H1 (cell line): ENCODE measurements around the gene SMIM1. TPM values are rescaled to one million over a fixed set of nuclear protein-coding genes. Genes with fewer than 3 reads are reported as not detected.

Source experiments
- CTCF ChIA-PET: fragments of 300-600 bp; sonication (Branson Sonifier 250); formaldehyde crosslinking; loops from one replicate; lab custom pipeline; 2021; ENCODE audit not compliant: partially characterized antibody; lab: Charles Lee
- POLR2A ChIA-PET: fragments of 300-600 bp; sonication (Branson Sonifier 250); formaldehyde crosslinking; loops from one replicate; lab custom pipeline; 2021; ENCODE audit warnings: inconsistent platforms; ENCODE audit not compliant: partially characterized antibody; lab: Charles Lee
- DNase-seq, 2 experiments: peaks; one replicate each; pipeline versions ENCODE4 v3.0.0 to v3.0.0-alpha.2; 2010 to 2022; ENCODE audit warnings: low spot score in 2 of 2, low read depth in 1 of 2, mixed read lengths in 1 of 2
- FAIRE-seq: peaks from 2 replicates; lab custom pipeline; 2011; peaks lifted over from hg19 to GRCh38; lab: Jason Lieb, UNC
- H2AFZ ChIP-seq: 2 replicates; pipeline ENCODE4 v1.8.1; 2012; ENCODE audit warnings: low read length, inconsistent platforms
- H2AK5ac ChIP-seq: 2 replicates; pipeline ENCODE4 v1.6.1; 2013; ENCODE audit warnings: low read depth, low read length
- H2BK120ac ChIP-seq: replicated peaks from 2 replicates; pipeline ENCODE3; 2013; ENCODE audit warnings: low read depth, low read length, inconsistent platforms
- H2BK12ac ChIP-seq: 2 replicates; pipeline ENCODE4 v1.6.1; 2013; ENCODE audit warnings: low read depth, low read length
- H2BK15ac ChIP-seq: 2 replicates; pipeline ENCODE4 v1.6.1; 2013; ENCODE audit warnings: low read length
- H2BK20ac ChIP-seq: 2 replicates; pipeline ENCODE4 v1.6.1; 2013; ENCODE audit warnings: low read length
- H2BK5ac ChIP-seq: 2 replicates; pipeline ENCODE4 v1.6.1; 2013; ENCODE audit warnings: low read depth, low read length
- H3K14ac ChIP-seq: 2 replicates; pipeline ENCODE4 v1.6.1; 2013; ENCODE audit warnings: inconsistent platforms; ENCODE audit not compliant: insufficient read length
- H3K18ac ChIP-seq: 2 replicates; pipeline ENCODE4 v1.6.1; 2013; ENCODE audit warnings: low read length; ENCODE audit errors: extremely low read depth
- H3K23ac ChIP-seq: 2 replicates; pipeline ENCODE4 v1.6.1; 2013; ENCODE audit warnings: inconsistent platforms; ENCODE audit not compliant: insufficient read length
- H3K23me2 ChIP-seq: 2 replicates; pipeline ENCODE4 v1.6.1; 2013; ENCODE audit warnings: low read depth, low read length
- H3K27ac ChIP-seq: 2 replicates; pipeline ENCODE4 v1.6.1; 2011; ENCODE audit warnings: low read depth, low read length, inconsistent platforms
- H3K27me3 ChIP-seq, 4 experiments: replicated peaks in 1 of 4; 1 replicate in 1 of 4; 2 replicates in 3 of 4; pipeline versions ENCODE4 v1.6.1 to v1.8.1; 2011 to 2013; ENCODE audit warnings: low read length in 3 of 4, mild to moderate bottlenecking in 3 of 4, inconsistent platforms in 2 of 4, mixed read lengths in 2 of 4, moderate library complexity in 1 of 4; ENCODE audit not compliant: control insufficient read depth in 3 of 4, insufficient read depth in 3 of 4; ENCODE audit errors: extremely low read depth in 1 of 4
- H3K36me3 ChIP-seq, 4 experiments: 2 replicates each; pipeline versions ENCODE4 v1.6.1 to v1.8.1; 2011 to 2013; ENCODE audit warnings: mild to moderate bottlenecking in 4 of 4, low read length in 3 of 4, moderate library complexity in 2 of 4, control low read depth in 1 of 4, inconsistent platforms in 1 of 4; ENCODE audit not compliant: insufficient read depth in 4 of 4, control insufficient read depth in 2 of 4
- H3K4ac ChIP-seq: replicated peaks from 2 replicates; pipeline ENCODE3; 2013; ENCODE audit warnings: low read length, low read depth, mixed read lengths, inconsistent platforms; ENCODE audit not compliant: insufficient read length
- H3K4me1 ChIP-seq, 4 experiments: replicated peaks in 1 of 4; 1 replicate in 1 of 4; 2 replicates in 3 of 4; pipeline versions ENCODE4 v1.6.1 to v1.8.1; 2011 to 2013; ENCODE audit warnings: low read length in 3 of 4, inconsistent platforms in 2 of 4, mixed read lengths in 1 of 4; ENCODE audit not compliant: insufficient read depth in 4 of 4, control insufficient read depth in 3 of 4
- H3K4me2 ChIP-seq, 2 experiments: 2 replicates each; pipeline versions ENCODE4 v1.6.1 to v1.8.1; 2011 to 2013; ENCODE audit warnings: low read depth in 2 of 2, low read length in 2 of 2, control low read depth in 1 of 2, inconsistent platforms in 1 of 2, mild to moderate bottlenecking in 1 of 2; ENCODE audit not compliant: insufficient read depth in 1 of 2
- H3K4me3 ChIP-seq, 4 experiments: fragments of 200-600, 300-600 bp in 1 of 4; sonication (generic), shearing (Covaris generic), sonication (Bioruptor Twin) in 1 of 4; 2 replicates each; pipeline versions ENCODE4 v1.5.1 to v1.8.1; 2011 to 2016; ENCODE audit warnings: low read length in 4 of 4, low read depth in 3 of 4, control low read depth in 2 of 4, inconsistent platforms in 2 of 4, mild to moderate bottlenecking in 2 of 4, mixed read lengths in 1 of 4, moderate library complexity in 1 of 4; ENCODE audit not compliant: insufficient read depth in 2 of 4; ENCODE audit errors: extremely low read depth in 1 of 4
- H3K56ac ChIP-seq: replicated peaks from 2 replicates; pipeline ENCODE3; 2013; ENCODE audit warnings: low read depth, mild to moderate bottlenecking, mixed read lengths, low read length, inconsistent platforms; ENCODE audit not compliant: insufficient read length
- H3K79me1 ChIP-seq: 2 replicates; pipeline ENCODE4 v1.6.1; 2013; ENCODE audit warnings: low read depth, low read length, control low read depth
- H3K79me2 ChIP-seq, 2 experiments: 2 replicates each; pipeline versions ENCODE4 v1.6.1 to v1.8.1; 2012 to 2013; ENCODE audit warnings: low read length in 2 of 2, mild to moderate bottlenecking in 2 of 2, inconsistent platforms in 1 of 2; ENCODE audit not compliant: insufficient read depth in 2 of 2, control insufficient read depth in 1 of 2
- H3K9ac ChIP-seq, 4 experiments: replicated peaks in 1 of 4; 1 replicate in 1 of 4; 2 replicates in 3 of 4; pipeline versions ENCODE4 v1.6.1 to v1.8.1; 2011 to 2013; ENCODE audit warnings: low read depth in 3 of 4, low read length in 3 of 4, control low read depth in 2 of 4, mild to moderate bottlenecking in 2 of 4, moderate library complexity in 2 of 4, inconsistent platforms in 1 of 4; ENCODE audit errors: extremely low read depth in 1 of 4
- H3K9me3 ChIP-seq, 2 experiments: 2 replicates each; pipeline versions ENCODE4 v1.6.1 to v1.8.1; 2012 to 2013; ENCODE audit warnings: mild to moderate bottlenecking in 2 of 2, moderate library complexity in 2 of 2, control low read depth in 1 of 2, inconsistent platforms in 1 of 2, low read depth in 1 of 2, low read length in 1 of 2, mixed read lengths in 1 of 2; ENCODE audit not compliant: insufficient read depth in 2 of 2
- H4K20me1 ChIP-seq, 2 experiments: replicated peaks in 1 of 2; 2 replicates each; pipeline versions ENCODE3 to v1.8.1; 2011 to 2013; ENCODE audit warnings: inconsistent platforms in 2 of 2, low read length in 2 of 2, mild to moderate bottlenecking in 1 of 2; ENCODE audit not compliant: insufficient read depth in 2 of 2, control insufficient read depth in 1 of 2
- H4K5ac ChIP-seq: 2 replicates; pipeline ENCODE4 v1.6.1; 2013; ENCODE audit warnings: low read length, low read depth, mixed read lengths, inconsistent platforms; ENCODE audit not compliant: insufficient read length
- H4K8ac ChIP-seq: 2 replicates; pipeline ENCODE4 v1.8.0; 2013; ENCODE audit warnings: mild to moderate bottlenecking, moderate library complexity, low read length, inconsistent platforms; ENCODE audit not compliant: insufficient read depth; ENCODE audit errors: extremely low read depth
- H4K91ac ChIP-seq: replicated peaks from 2 replicates; pipeline ENCODE3; 2013; ENCODE audit warnings: low read length, mixed read lengths, inconsistent platforms; ENCODE audit not compliant: insufficient read length
- ATF2 ChIP-seq: IDR thresholded peaks from 2 replicates; pipeline ENCODE4 v1.6.1; 2012; ENCODE audit warnings: low read length, inconsistent platforms
- BCL11A ChIP-seq, 2 experiments: IDR thresholded peaks; one replicate each; pipeline ENCODE4 v1.6.1; 2011; ENCODE audit warnings: low read depth in 2 of 2, low read length in 2 of 2, mild to moderate bottlenecking in 2 of 2
- FOSL1 ChIP-seq: IDR thresholded peaks from 2 replicates; pipeline ENCODE4 v1.6.1; 2011; ENCODE audit warnings: mild to moderate bottlenecking, low read depth, low read length, moderate library complexity; ENCODE audit not compliant: insufficient read depth
- GABPA ChIP-seq: IDR thresholded peaks from 2 replicates; pipeline ENCODE4 v1.6.1; 2011; ENCODE audit warnings: mild to moderate bottlenecking, low read length, moderate library complexity, borderline replicate concordance; ENCODE audit not compliant: insufficient read depth
- RAD21 ChIP-seq, 2 experiments: IDR thresholded peaks in 1 of 2; conservative IDR thresholded peaks in 1 of 2; 2 replicates each; pipeline ENCODE4 v1.6.1; 2011; ENCODE audit warnings: low read depth in 2 of 2, low read length in 2 of 2, improper control_type of control experiment in 1 of 2, inconsistent platforms in 1 of 2, mild to moderate bottlenecking in 1 of 2, moderate library complexity in 1 of 2
- RFX5 ChIP-seq: IDR thresholded peaks from 2 replicates; pipeline ENCODE4 v1.6.1; 2011; ENCODE audit warnings: low read depth, low read length, improper control_type of control experiment, borderline replicate concordance
- SIRT6 ChIP-seq: IDR thresholded peaks from one replicate; pipeline ENCODE4 v1.7.1; 2012; ENCODE audit warnings: low read length, inconsistent platforms
- SP4 ChIP-seq: IDR thresholded peaks from 2 replicates; pipeline ENCODE4 v1.6.1; 2012; ENCODE audit warnings: low read length, inconsistent platforms
- WGBS, 2 experiments: shearing (Covaris generic) in 1 of 2; methylation state at CpG; one replicate each; pipeline versions ENCODE4 v1.1.6 to v1.1.7; 2013 to 2015; ENCODE audit warnings: low lambda C conversion rate in 2 of 2, mixed read lengths in 2 of 2, inconsistent platforms in 1 of 2, low coverage in 1 of 2, missing lambda C conversion rate in 1 of 2; ENCODE audit not compliant: insufficient replicate concordance in 2 of 2, insufficient coverage in 1 of 2, insufficient read length in 1 of 2; ENCODE audit errors: extremely low coverage in 1 of 2, missing lambda C conversion rate in 1 of 2; 5-methylcytosine and 5-hydroxymethylcytosine counted together
- polyA plus RNA-seq, 7 experiments: library from polyadenylated mRNA; depleted of rRNA in 3 of 7; stranded (reverse) in 5 of 7; unstranded in 2 of 7; fragments of >200 nt in 5 of 7; fragments of 200-250 nt in 2 of 7; gene quantifications; 1 replicate in 5 of 7; 2 replicates in 1 of 7; 4 replicates in 1 of 7; pipeline versions ENCODE4 v1.2.1 to v1.2.3, GENCODE V29; 2011 to 2013; ENCODE audit warnings: missing spikeins in 2 of 7, mixed read lengths in 2 of 7
- total RNA-seq: library from RNA; stranded (reverse); fragmentation: NEBNext Ultra II Directional; extraction: Animal tissue kit (Norgen Biotek cat#: 25700); gene quantifications from 2 replicates; pipeline ENCODE4 v1.2.1, GENCODE V29; 2021

Gene SMIM1
- total and polyA plus RNA-seq, 2 of the 8 experiments (the other 6 are each of a cell fraction or from before 2014, with no cell fraction given), result 7.7 to 9.7 TPM

- ChIA-PET POLR2A (interaction anchor here (1.0 to 2.0 kb wide), 4 partner anchors 10 to 32 kb away, joined by 3 to 7 read pairs (median 6); no protein-coding TSS in a partner anchor), CTCF (interaction anchor here (0.6 kb wide), 1 partner anchor 85 kb away, joined by 3 read pairs; no protein-coding TSS in a partner anchor)
- Histone ChIP-seq H3K27ac (no peak overlapping the region), H4K20me1 (peaks cover 0 to 12% of the 10 kb centered on the region in 2 experiments), H2BK20ac (no peak overlapping the region), H4K5ac (no peak overlapping the region), H3K4me3 (no peak overlapping the region), H3K9me3 (no peaks in the 10 kb centered on the region), H3K23ac (no peak overlapping the region), H3K9ac (no peak overlapping the region), H4K91ac (no peak overlapping the region), H2BK12ac (no peak overlapping the region), H2AK5ac (no peak overlapping the region), H2BK5ac (no peak overlapping the region), H3K36me3 (peaks cover 10 to 42% (median 34%) of the 10 kb centered on the region in 4 experiments; a peak in 7 of 8 replicates), H3K27me3 (no peaks in the 10 kb centered on the region; a peak in 2 of 7 replicates), H3K4me1 (peaks cover 0 to 19% (median 13%) of the 10 kb centered on the region in 4 experiments; a peak in 5 of 7 replicates), H3K14ac (no peak overlapping the region), H2BK15ac (no peak overlapping the region), H2BK120ac (no peak overlapping the region), H3K56ac (no peak overlapping the region), H3K79me1 (no peaks in the 10 kb centered on the region; the same call in 1 of the 2 replicates), H3K23me2 (no peaks in the 10 kb centered on the region; the same call in 1 of the 2 replicates), H3K4me2 (no peak overlapping the region), H3K18ac (no peak overlapping the region), H3K79me2 (no peaks in the 10 kb centered on the region), H3K4ac (no peak overlapping the region), H4K8ac (no peak overlapping the region), H2AFZ (no peak overlapping the region)
- no peak for DNase-seq
- TF ChIP-seq RFX5, result no peak
- TF ChIP-seq SIRT6, result no peak
- no peak for TF ChIP-seq BCL11A (IDR thresholded peaks at IDR 0.05; ENCODE audit: low read depth in 2 of 2, low read length in 2 of 2)
- no peak for TF ChIP-seq FOSL1
- TF ChIP-seq GABPA, result no peak
- TF ChIP-seq ATF2, result no peak
- no peak for TF ChIP-seq SP4
- TF ChIP-seq RAD21 (IDR thresholded peaks at IDR 0.05 in 1 of 2, conservative IDR thresholded peaks at IDR 0.05 in 1 of 2; ENCODE audit: low read depth in 2 of 2, low read length in 2 of 2), result no peak
- WGBS, 2 experiments, result 94% methylated on average over 13 of the region's 13 CpGs; no CpG with 5 or more reads in 1 of the 2 experiments
- no peak for FAIRE-seq
These were observed 36.4 kb upstream of the SMIM1 start for GRCh38 chr1:3736131-3736561.
